GM21515 (cell line): ENCODE data around the gene NUCKS1.

ENCODE experiments used
- ATAC-seq: cut with Tn5 transposase; IDR thresholded peaks from one replicate; pipeline ENCODE4 v1.9.1; 2021; ENCODE audit not compliant: unreplicated experiment

The NUCKS1 gene

DNA sequence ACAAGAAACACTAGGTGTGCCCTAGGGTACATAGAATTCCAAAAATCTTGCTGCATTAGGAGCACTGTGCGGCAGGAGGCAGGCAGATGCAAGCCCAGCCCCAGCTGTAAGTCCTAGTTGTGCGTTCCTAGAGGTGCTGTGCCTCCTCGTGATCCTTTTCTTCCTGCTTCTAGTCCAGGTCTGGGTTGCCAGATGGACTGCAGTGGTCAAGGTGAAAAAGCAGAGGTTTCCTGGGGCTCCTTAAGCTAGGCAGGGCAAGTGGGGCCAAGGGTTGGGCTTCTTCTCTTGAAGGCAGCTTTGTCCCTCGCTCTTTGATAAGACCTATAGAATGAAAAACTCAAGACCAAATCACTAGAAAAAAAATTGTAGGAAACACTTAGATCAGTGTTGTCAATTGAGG is 48.1 kb downstream of the NUCKS1 start:
- ATAC-seq = no peak

DNA sequence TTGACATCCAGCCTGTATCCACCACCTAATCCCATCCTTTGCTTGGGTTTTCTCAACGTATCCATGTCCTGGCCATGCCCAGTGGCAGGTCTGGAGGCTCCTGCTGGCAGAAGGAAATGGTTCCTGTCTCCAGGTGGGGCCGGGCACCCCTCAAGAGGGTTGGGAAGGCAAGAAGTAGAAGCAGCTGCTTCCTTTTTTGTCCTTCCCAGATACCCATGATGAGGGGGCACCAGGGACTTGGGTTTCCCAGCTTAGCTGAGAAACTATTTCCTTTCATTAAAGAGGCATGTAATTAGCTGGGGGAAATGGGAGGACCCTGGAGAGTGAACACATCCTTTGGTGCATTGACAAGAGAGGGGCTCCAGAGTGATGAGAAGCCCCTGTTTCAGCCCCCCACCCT is 48.6 kb downstream of the NUCKS1 start:
- no peak for ATAC-seq

GRCh38 chr1:205700865-205701401 is 49.0 kb downstream of the NUCKS1 start:
- ATAC-seq = no peak

- no peak for ATAC-seq
These were observed 50.6 kb downstream of the NUCKS1 start for GRCh38 chr1:205699416-205699815.

DNA sequence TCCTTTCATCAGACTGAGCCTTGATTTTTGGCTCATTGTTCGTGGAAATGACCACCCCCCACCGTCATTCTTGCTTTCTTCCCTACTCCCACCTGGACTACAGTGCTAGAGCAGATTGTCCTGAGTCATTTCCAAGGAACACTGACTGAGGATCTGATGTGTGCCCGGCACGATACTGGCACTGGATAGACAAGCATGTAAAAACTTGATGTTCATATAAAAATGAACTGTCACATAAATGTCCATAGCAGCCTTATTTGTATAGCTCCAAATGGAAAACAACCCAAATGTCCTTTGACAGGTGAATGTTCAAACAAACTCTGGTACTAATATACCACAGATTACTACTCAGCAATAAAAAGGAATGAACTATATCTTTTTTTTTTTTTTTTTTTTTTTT is 51.1 kb downstream of the NUCKS1 start:
- no peak for ATAC-seq

GRCh38 chr1:205693421-205693991 is 56.5 kb downstream of the NUCKS1 start:
- ATAC-seq = no peak

DNA sequence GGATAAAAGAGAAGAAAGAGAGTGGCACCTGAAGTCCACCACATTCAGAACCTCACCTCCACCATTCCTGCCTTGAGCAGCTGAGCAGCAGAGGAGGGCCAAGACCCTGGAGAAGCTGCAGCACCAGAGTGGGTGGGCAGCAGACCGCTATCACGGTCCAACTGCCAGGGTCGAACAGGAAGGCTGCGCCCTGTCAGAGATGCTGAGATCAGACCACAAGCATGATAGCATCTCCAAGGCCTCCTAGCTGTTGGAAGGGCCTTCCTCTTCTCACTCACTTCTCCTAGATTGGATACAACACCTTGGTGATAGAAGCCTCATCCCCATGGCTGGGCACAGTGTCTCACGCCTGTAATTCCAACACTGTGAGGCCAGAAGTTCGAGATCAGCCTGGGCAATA is 57.6 kb downstream of the NUCKS1 start:
- ATAC-seq = no peak

DNA sequence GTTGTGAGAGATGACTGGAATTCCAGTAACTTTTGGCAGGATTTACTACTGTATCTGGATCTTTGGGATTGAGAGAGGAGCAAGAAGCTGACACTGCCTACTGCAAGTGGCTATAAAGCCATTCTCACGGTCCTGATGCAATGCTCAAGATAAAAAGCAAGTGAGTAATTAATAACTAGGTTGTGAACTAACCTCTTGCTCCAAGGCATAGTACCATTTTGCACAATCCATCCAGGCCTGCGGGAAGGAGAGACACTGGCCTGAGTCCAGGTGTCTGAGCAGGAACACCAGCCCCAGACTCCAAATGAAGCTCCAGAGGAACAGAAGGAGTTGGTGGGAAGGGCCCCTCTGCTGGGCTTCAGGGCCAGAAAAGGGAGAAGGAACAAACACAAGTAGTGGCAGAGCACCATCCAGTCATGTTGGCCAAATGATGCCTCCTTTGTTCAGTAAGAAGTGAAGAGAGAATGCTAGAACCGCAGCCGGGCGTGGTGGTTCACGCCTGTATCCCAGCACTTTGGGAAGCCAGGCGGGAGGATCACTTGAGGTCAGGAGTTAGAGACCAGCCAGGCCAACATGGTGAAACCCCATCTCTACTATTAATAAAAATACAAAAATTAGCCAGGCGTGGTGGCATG is 59.7 kb downstream of the NUCKS1 start:
- no peak for ATAC-seq

- no peak for ATAC-seq
These were observed 60.5 kb downstream of the NUCKS1 start for GRCh38 chr1:205689479-205689878.

GRCh38 chr1:205688171-205689080 is 61.6 kb downstream of the NUCKS1 start:
- no peak for ATAC-seq

GRCh38 chr1:205687242-205687641 is 62.7 kb downstream of the NUCKS1 start:
- no peak for ATAC-seq

- ATAC-seq = no peak
These were observed 68.6 kb downstream of the NUCKS1 start for GRCh38 chr1:205681364-205681763.

GRCh38 chr1:205680073-205680851 is 69.7 kb downstream of the NUCKS1 start, which contains the start of gene SLC45A3:
SLC45A3 (minus strand) TSS chr1:205680509; CDS start chr1:205664656, 15,853 bp downstream.
- ATAC-seq = no peak

- no peak for ATAC-seq
These were observed 71.5 kb downstream of the NUCKS1 start for GRCh38 chr1:205678286-205679111.

GRCh38 chr1:205677167-205677566 is 72.8 kb downstream of the NUCKS1 start:
- ATAC-seq = no peak

GRCh38 chr1:205676597-205676996 is 73.4 kb downstream of the NUCKS1 start:
- no peak for ATAC-seq

GRCh38 chr1:205676002-205676401 is 74.0 kb downstream of the NUCKS1 start:
- ATAC-seq = no peak

DNA sequence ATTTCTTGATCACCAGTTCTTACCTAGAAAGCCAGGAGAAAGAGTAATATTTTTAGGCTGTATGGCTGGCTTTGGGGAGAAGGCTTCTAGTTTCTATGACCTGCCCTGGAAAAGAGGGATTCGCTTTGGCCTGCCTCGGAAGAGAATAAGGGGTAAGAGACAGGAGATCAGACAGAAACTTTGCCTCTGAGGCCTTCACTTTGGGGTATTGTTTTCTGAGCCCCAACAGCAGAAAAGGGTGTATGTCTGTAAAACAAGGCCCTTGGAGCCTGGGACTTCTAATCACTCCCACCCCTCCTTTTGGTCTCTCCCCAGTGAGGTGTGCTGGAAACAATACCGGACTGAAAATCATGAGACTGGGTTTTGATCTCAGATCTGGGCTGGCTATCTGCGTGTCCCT is 74.7 kb downstream of the NUCKS1 start:
- no peak for ATAC-seq

DNA sequence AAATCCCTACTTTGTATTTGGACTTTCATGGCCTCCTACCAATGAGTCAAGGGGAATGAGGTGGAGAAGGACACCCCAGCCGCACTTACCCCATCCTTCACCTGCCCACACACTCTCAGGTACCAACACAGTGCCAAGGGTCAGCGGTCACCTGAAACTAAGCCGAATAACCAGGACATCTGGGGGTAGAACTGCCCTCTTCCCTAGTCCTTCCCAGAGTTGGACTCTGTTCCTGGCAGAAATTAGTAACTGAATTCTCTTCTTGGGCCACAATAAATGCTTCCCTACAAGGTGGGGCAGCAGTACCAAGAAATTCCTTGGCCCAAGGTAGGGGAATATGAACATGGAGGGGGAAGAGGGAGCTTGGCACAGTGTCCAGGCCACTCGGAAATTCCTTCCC is 77.0 kb downstream of the NUCKS1 start:
- ATAC-seq = no peak

- ATAC-seq = no peak
These were observed 77.5 kb downstream of the NUCKS1 start for GRCh38 chr1:205672395-205672889.
